ENCODE data around the gene MUC13. TPM values are rescaled to one million over a fixed set of nuclear protein-coding genes. Genes with fewer than 3 reads are reported as not detected.

The MUC13 gene
- total and polyA plus RNA-seq, 2 donors from 2014 or later, result 1.9 to 6.4 TPM

DNA sequence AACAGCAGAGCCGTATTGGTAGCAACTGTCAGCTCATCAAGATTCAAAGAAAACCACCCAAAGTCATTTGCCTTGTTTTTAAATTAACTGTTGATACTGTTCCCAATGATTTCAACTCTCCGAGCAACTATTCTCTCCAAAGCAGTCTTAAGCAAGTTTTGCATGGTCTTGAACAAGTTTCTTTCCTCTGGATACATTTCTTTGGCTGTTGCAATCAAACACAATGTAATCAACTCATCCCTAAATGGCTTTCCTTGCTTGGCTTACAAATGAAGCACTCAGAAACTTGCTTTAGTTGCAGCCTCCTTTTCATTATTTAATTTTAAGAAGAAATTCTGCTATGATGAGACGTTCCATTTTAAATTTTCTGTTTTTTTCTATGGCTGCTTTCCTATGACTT, 15.5 kb upstream of the MUC13 start:
- DNase-seq, result no peak
- H3K9me3 ChIP-seq (ENCODE audit: control insufficient read depth in 2 of 3, insufficient read depth in 1 of 3, low read length in 3 of 3), result no peaks in the 10 kb centered on the region
- no peak for FAIRE-seq

DNA sequence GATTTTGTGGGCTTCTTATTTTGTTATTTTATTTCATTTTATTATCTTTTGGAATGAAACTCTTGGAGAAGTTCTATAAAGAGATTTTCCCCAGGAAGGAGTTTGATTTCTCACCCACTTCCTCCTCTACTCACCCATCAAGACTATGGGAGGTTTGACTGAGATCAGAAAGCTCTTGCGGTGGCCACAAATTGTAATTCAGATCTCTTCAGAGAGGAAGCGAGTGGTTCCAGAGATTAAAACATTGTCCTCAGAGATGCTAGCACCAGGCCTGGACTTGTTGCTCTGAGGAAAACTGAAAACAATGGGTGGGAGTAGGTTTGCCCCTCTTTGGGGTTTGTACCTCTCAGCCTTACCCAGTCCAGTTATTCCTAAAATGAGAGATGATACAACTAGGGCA, 8.1 kb upstream of the MUC13 start:
- no peaks in the 10 kb centered on the region for H3K27me3 ChIP-seq (ENCODE audit: control insufficient read depth, insufficient read depth, low read length)
- no peak overlapping the region for H3K27ac ChIP-seq (ENCODE audit: low read depth in 2 of 2, low read length in 2 of 2)
- intact Hi-C loops (cut with DNase I), result no loop called here
- H3K36me3 ChIP-seq (ENCODE audit: control insufficient read depth in 2 of 3, insufficient read depth in 3 of 3, low read length in 3 of 3), result no peaks in the 10 kb centered on the region
- H3K4me1 ChIP-seq (ENCODE audit: control insufficient read depth in 2 of 3, insufficient read depth in 2 of 3, low read depth in 1 of 3, low read length in 3 of 3), result no peaks in the 10 kb centered on the region
- H3K4me3 ChIP-seq (ENCODE audit: low read length in 3 of 3), result no peak overlapping the region
- H3K9me3 ChIP-seq (ENCODE audit: control insufficient read depth in 2 of 3, insufficient read depth in 1 of 3, low read length in 3 of 3), result no peaks in the 10 kb centered on the region
- DNase-seq, result no peak
- no peak overlapping the region for H3K9ac ChIP-seq (ENCODE audit: low read length in 3 of 3)
- FAIRE-seq, result no peak
- TF ChIP-seq, protein P1, sequence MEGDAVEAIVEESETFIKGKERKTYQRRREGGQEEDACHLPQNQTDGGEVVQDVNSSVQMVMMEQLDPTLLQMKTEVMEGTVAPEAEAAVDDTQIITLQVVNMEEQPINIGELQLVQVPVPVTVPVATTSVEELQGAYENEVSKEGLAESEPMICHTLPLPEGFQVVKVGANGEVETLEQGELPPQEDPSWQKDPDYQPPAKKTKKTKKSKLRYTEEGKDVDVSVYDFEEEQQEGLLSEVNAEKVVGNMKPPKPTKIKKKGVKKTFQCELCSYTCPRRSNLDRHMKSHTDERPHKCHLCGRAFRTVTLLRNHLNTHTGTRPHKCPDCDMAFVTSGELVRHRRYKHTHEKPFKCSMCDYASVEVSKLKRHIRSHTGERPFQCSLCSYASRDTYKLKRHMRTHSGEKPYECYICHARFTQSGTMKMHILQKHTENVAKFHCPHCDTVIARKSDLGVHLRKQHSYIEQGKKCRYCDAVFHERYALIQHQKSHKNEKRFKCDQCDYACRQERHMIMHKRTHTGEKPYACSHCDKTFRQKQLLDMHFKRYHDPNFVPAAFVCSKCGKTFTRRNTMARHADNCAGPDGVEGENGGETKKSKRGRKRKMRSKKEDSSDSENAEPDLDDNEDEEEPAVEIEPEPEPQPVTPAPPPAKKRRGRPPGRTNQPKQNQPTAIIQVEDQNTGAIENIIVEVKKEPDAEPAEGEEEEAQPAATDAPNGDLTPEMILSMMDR (IDR thresholded peaks at IDR 0.05; ENCODE audit: borderline replicate concordance, extremely low read depth, insufficient read depth), result no peak

More for the DNA sequence above, 15.5 kb upstream of the MUC13 start:
- Histone ChIP-seq H3K36me3 (ENCODE audit: control insufficient read depth in 2 of 3, insufficient read depth in 3 of 3, low read length in 3 of 3) (no peaks in the 10 kb centered on the region), H3K4me3 (ENCODE audit: low read length in 3 of 3) (no peak overlapping the region), H3K27ac (ENCODE audit: low read depth in 2 of 2, low read length in 2 of 2) (no peak overlapping the region), H3K4me1 (ENCODE audit: control insufficient read depth in 2 of 3, insufficient read depth in 2 of 3, low read depth in 1 of 3, low read length in 3 of 3) (no peaks in the 10 kb centered on the region), H3K9ac (ENCODE audit: low read length in 3 of 3) (no peak overlapping the region), H3K27me3 (ENCODE audit: control insufficient read depth, insufficient read depth, low read length) (no peaks in the 10 kb centered on the region)
- intact Hi-C loops (cut with DNase I), result no loop called here
- TF ChIP-seq, protein P1 (IDR thresholded peaks at IDR 0.05; ENCODE audit: borderline replicate concordance, extremely low read depth, insufficient read depth), result no peak

- no peak overlapping the region for H3K4me3 ChIP-seq (ENCODE audit: low read length in 3 of 3)
- no peak for FAIRE-seq
Observed at GRCh38 chr3:124941771-124942170, 7.2 kb upstream of the MUC13 start.

More at GRCh38 chr3:124941771-124942170, 7.2 kb upstream of the MUC13 start:
- intact Hi-C loops (cut with DNase I), result no loop called here
- Histone ChIP-seq H3K4me1 (ENCODE audit: control insufficient read depth in 2 of 3, insufficient read depth in 2 of 3, low read depth in 1 of 3, low read length in 3 of 3) (no peaks in the 10 kb centered on the region), H3K9ac (ENCODE audit: low read length in 3 of 3) (no peak overlapping the region), H3K9me3 (ENCODE audit: control insufficient read depth in 2 of 3, insufficient read depth in 1 of 3, low read length in 3 of 3) (no peaks in the 10 kb centered on the region), H3K27me3 (ENCODE audit: control insufficient read depth, insufficient read depth, low read length) (no peaks in the 10 kb centered on the region), H3K27ac (ENCODE audit: low read depth in 2 of 2, low read length in 2 of 2) (no peak overlapping the region), H3K36me3 (ENCODE audit: control insufficient read depth in 2 of 3, insufficient read depth in 3 of 3, low read length in 3 of 3) (no peaks in the 10 kb centered on the region)
- TF ChIP-seq, protein P1 (IDR thresholded peaks at IDR 0.05; ENCODE audit: borderline replicate concordance, extremely low read depth, insufficient read depth), result no peak
- no peak for DNase-seq

All from kidney (tissue), 14 donors.